ENCODE data around the gene PRR18.

The PRR18 gene

DNA sequence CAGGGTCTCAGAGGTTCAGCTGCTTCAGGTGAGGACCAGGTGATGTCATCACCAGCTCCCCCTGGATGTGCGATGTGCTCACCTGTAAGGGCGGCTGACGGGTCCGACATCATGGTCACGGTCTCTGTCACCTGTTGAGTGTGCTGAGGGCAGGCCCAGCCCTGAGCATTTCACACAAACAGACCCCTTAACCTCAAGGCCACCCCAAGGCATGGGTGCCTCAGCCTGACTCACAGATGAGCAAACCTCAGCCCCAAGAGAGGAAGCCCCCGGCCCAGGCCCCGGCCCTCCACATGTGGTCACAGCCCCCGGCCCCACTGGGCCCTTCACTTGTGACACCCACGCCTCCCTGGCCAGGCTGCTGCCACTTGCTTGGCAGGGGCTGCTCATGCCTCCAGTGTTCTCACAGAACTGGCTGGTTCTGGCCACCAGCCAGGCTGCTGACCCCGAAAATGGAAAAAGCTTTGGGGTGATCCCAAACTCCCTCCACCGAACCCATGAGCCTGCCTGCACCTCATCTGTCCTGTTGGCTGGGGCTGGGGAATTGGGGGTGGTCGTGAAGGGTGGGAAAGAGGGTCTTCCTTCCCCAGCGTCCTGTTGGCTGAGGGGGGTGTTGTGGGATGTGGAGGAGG, 33.3 kb downstream of the PRR18 start:
- no peak for DNase-seq

DNA sequence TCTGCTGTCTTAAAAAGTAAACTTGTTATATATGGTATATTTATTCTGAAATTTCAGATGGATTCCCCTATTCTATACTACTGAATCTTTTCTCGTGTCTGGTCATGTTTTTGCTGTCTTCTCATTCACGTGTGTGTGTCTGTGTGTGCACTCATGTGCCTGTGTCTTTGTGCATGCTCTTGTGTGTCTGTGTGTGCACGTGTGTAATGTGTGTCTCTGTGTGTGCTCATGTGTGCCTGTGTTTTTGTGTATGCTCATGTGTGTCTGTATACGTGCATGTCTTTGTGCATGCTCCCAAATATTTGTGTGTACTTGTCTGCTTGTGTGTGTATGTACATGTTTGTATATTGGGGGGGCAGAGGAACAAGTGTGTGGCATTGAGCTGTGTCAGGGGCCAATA, 34.0 kb downstream of the PRR18 start:
- no peak for DNase-seq

DNA sequence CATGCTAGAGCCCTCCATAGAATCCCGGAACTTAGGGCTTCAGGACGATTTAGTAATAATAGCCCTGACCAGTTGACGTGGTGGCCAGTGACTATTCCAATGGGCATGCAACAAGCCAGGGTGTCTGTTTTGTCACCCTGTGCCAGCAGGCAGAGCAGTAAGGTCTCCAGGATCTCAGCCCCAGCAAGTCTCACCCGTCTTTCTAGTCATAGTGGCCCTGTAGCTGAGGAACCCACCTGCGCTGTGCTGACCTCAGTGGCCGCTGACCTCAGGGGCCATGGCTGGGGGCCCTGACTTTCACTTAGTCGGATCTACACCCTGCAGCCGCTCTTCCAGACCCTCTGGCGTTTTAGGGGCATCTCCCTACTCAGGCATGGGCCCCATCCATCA, 36.8 kb downstream of the PRR18 start:
- DNase-seq, result no peak

DNA sequence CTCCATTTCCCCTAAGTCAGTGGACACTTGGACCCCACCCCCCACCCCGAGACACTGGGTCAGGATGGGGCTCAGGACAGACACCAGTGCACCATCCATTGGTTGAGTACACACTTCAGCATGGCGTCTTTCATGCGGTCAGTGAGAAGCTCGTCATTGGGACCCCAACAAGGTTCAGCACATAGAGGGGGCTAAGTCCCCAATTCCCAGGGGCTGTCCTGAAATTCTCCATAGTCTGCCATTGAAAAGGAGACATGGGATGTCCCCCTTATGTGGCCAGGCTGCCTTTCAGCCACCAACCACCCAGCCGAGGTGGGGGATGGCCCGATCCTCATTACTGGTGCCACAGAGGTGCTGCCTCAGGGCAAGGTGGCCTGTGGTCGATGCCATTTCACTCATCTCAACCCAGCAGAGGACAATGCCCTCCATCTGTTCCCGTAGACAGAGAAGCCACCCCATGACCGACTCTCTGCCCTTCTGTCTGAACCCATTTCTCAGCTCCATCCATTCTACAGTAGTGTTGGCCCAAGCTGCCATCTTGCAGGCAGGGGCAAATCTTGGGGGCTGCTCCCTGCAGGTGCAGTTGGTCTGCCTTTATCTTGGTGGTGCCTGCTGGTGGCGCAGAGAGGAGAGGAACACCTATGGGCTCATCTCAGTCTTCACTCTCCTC, 37.4 kb downstream of the PRR18 start:
- DNase-seq, result no peak

DNA sequence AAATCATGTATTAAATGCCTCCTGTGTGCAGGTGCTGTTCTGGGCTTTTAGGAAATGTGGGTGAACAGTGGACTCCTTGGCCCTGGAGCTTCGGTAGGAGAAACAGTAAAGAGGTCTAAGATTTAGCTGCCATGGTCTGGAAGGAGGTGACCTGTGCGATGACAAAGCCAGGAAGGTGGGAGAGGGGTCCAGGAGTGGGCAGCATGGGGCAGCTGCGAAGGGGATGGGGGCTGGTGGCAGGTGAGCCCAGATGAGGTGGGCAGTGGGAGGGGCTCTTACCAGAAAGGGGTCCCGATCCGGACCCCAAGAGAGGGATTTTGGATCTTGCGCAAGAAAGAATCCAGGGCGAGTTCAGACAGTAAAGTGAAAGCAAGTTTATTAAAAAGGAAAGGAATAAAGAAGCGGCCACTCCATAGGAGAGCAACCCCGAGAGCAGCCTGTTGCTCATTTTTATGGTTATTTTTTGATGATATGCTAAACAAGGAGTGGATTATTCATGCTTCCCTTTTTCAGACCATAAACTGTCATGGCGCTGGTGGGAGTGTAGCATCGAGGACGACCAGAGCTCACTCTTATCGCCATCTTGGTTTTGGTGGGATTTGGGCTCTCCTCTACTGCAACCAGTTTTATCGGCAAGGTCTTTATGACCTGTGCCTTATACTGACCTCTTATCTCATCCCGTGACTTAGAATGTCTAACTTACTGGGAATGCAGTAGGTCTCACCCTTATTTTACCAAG, 38.7 kb downstream of the PRR18 start:
- DNase-seq, result no peak

- no peak for DNase-seq
These were observed 39.8 kb downstream of the PRR18 start for GRCh38 chr6:166268431-166268830.

DNA sequence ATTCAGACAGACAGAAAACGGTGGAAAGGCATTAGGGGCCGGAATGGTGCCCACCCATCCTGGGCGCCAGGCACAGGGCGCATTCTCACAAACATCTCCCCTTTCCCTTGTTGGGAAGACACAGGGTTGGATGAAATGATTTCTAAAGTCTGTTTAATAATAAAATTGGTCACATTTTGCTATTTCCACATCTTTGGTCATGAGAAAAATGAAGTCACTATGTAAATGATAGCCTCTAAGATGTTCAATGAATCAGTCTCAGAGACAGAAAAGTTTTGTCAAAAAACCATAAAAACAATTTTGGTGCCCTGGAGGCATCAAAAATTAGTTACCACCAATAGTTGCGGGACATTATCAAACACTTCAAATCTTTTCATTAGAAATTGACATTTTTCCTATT, 40.7 kb downstream of the PRR18 start:
- no peak for DNase-seq

- DNase-seq, result no peak
These were observed 41.9 kb downstream of the PRR18 start for GRCh38 chr6:166266336-166266735.

DNA sequence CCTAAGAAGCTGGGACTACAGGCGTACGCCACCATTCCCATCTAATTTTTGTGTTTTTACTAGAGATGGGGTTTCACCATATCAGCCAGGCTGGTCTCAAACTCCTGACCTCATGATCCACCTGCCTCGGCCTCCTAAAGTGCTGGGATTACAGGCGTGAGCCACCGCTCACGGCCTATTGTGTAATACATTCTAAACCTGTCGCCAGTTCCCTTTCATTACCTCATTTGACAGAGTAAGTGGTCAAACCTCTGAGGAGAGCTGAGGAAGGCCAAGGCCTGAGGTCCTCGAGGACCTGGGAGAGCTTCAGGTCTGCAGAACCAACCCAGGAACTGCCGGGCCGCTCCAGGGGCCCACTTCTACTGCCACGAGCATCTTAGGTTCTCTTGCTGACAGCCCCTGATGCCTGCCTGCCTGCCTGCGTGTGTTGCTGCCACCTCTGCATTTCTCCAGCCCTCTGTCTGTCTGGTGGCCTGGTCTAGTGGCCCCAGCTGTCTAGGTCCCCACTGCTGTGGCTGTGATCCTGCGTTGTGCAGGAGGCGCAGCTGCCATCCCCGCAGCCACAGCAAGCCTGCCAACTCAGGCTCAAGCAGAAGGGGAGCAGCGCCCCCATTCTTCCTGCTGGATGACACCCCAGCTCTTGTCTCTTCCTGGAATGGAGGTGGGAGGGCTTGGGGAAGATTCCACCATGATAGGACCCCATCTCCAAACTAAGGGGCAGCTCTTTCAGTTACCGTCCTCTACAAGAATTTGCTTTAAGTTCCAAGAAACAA, 45.3 kb downstream of the PRR18 start:
- no peak for DNase-seq

GRCh38 chr6:166259296-166259977, 48.8 kb downstream of the PRR18 start:
- DNase-seq, result no peak

GRCh38 chr6:166258854-166259276, 49.3 kb downstream of the PRR18 start:
- no peak for DNase-seq

DNA sequence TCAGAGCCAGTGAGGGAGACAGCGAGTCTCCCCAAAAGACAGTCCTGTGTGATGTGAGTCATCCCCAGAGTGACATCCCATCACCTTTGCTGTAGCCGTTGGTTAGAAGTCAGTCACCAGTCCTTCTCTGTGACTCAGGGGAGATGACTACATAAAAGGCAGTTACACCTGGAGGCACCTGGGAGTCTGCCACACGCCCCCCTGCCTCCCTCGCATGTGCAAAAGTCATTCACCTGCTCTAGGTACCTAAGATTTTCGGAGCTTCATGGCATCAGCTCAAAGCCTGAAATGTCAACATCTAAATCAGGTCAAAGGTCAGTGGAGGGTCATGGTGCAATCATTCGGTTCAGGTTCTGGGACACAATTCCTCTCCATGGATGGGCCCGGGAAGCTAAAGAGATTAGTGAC, 50.3 kb downstream of the PRR18 start:
- DNase-seq, result no peak

All from NCI-H1048 (cell line).